Stimulated activated CD4-positive, alpha-beta T cell treated with anti-CD3 and anti-CD28 coated beads, Interleukin-15, amount 100 ng/mL, for 48 hours (primary cell): ENCODE results near the gene EGLN2.
"Not testable (repeated sequence)": the region's sequence is repeated elsewhere in the genome, so short reads cannot be mapped to it uniquely, and the experiment has no call there.

ENCODE experiments used
- DNase-seq, 2 donors: peaks; one replicate each; pipeline ENCODE4 v3.0.0-alpha.2; 2020; ENCODE audit warnings: low read depth in 2 of 2

EGLN2 gene

DNA sequence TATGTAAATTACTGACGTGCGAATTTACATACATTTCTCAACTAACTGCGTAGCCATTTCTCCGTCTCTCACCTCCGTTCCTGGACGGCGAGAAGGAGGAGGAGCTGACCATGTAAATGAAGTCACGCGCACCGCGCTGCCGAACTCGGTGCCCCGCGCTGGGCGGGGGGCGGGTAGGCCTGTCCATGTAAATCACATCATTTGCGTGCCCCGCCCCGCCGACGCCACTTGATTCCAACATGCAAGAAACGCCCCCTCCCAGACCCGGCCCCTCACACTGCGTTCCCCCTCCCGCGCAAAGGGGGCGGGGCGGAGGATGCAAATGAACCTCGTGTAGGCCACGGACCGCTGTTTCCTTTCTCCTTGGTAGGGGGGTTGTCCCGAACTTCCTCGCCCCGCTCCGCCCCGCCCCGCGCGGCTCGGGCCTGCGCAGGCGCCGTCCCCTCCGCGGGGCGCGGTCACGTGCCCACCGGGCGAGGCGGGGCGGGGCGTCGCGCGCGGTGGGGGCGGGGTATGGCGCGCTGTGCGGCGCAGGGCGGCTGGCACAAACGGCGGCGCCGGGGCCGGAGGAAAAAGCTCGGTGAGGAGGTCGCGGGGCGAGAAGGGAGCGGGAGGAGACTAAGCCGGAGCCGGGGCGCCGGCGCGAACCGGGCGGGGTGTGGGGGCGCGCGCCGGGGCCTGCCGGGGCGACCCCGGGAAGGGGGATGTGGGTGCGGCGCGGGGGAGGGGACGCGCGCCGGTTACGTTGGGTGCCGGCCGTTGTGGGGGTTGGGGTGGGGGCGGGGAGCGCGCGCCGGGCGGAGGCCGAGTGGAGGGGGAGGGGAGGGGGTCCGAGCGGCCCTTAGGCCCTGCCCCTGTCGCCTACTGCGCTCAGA, at the start of gene EGLN2:
EGLN2 (plus strand) TSS at position 509 of the 875 bp plus-strand sequence. CDS start 1,382 bp downstream, outside the sequence.
- DNase-seq: peak; percentile 100

DNA sequence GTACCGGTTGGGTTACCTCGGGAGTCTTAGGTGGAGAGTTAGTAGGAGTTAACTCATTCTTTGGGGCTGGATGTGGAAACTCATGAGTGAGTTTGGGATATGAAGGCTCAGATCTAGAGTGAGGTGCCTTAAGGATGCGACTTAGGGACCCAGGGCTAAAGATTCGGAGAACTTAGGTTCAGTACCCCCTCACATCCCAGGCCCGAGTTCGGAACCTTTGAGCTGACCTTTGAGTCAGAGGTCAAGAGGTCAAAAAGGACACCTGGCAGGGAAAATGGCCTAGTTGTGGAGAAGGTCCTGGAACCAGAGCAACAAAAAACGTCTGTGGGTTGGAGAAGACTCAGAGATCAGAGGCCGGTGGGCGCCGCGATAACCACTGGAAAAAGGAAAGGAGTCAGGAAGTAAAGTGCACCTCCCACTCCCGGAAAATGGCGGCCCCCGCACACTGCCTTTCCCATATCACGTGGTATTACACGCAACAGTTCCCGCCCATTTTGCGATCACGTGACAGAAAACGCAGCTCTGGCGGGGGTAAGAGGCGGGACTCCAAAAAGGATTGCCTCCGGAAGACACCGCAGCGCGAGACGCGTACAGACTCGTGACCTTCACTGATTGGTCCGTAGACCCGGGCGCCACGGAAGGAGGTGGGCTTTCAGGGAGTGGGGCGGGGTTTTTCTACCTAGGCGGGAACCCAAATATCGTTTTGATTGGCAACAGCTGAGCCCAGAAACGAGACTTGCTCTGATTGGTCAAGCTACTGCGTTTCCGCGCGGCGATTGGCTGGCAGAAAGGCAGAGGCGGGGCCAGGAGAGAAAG, 48.7 kb upstream of the EGLN2 start, which contains the start of gene ACTMAP:
ACTMAP (minus strand) TSS at position 420 of the 816 bp plus-strand sequence. CDS start 674 bp downstream, outside the sequence.
- DNase-seq: peak; percentile 99 to 100

DNA sequence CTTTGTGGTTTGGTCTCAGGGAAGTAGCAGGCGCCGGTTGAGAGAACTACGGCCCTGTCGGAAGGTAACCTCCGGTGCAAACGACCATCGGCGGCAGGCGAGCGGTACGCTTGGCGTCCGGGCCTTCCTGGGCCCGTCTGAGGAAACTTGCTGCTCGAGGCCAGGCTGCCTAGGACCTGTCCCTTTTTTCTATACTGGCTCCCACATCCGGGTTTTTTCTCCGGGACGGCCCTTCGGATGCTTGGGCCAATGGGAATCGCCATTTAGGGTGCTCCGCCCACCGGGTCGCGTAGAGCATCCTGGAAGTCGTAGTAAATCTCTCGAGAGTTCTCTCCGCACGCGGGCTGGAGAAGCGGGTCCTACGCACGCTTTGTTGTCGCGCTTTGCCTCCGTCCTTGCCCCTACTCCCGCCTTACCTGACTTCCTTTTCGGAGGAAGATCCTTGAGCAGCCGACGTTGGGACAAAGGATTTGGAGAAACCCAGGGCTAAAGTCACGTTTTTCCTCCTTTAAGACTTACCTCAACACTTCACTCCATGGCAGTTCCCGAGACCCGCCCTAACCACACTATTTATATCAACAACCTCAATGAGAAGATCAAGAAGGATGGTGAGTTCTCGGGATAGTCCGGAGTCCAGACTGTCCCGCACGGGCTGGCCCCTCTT, 48.0 kb upstream of the EGLN2 start, which contains the start of gene SNRPA:
SNRPA (plus strand) TSS at position 330 of the 664 bp plus-strand sequence; CDS start at position 536, 206 bp downstream.
- peak; percentile 95 to 96 for DNase-seq

DNA sequence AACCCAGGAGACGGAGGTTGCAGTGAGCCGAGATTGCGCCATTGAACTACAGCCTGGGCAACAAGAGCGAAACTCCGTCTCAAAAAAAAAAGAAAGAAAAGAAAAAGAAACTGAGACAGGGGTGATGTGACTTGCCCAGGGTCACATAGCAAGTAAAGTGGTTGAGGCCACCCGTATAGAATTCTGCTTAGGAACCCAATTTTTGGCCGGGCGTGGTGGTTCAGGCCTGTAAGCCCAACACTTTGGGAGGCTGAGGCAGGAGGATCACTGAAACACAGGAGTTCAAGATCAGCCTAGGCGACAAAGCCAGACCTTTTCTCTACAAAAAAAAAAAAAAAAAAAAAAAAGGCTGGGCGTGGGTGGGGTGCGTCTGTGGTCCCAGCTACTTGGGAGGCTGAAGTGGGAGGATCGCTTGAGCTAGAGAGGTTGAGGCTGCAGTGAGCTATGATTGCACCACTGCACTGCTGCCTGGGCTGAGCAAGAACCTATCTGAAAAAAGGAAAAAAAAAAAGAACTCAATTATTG, 46.7 kb upstream of the EGLN2 start:
- DNase-seq: no peak

- DNase-seq: peak; percentile 54 to 61
Measured at GRCh38 chr19:40754611-40755247, 44.3 kb upstream of the EGLN2 start.

- DNase-seq: no peak
Measured at GRCh38 chr19:40755248-40755624, 43.8 kb upstream of the EGLN2 start.

GRCh38 chr19:40755791-40756190, 43.2 kb upstream of the EGLN2 start:
- no peak for DNase-seq

DNA sequence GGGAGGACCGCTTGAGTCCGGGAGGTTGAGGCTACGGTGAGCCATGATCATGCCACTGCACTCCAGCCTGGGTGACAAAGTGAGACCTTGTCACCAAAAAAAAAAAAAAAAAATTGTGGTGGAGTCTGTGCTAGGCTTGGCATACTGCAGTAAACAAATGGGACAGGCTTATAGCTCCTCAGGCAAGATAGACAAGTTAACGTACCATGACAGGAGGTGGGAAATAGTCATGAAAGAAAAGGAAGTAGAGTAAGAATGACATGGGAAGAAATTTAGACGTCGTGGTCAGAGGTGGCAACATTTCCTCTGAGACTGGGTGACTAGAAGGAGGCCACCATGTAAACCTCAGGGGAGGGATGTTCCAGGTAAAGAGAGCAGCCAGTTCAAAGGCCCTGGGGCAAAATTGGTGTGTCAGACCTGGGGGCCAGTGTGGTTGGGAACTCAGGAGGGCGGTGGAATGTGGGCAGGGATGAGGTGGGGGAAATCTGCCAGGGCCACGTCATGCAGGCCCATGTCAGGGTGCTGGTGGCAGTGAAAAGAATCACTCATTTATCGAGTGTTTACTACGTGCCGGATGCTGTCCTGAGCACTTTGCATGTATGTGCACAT, 42.4 kb upstream of the EGLN2 start:
- DNase-seq: no peak

- DNase-seq: no peak
Measured at GRCh38 chr19:40758491-40758890, 40.5 kb upstream of the EGLN2 start.

DNA sequence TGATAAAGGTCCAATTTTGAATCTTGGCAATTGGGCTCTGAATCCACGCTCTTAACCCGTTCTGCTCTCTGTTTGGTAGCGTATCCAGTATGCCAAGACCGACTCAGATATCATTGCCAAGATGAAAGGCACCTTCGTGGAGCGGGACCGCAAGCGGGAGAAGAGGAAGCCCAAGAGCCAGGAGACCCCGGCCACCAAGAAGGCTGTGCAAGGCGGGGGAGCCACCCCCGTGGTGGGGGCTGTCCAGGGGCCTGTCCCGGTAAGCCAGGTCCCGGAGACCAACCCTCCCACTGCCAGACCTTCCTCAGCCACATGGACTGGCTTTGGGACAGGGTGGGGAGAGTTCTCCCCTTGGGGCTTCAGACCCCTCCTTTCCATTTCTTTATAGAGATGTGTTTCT, 39.6 kb upstream of the EGLN2 start:
- DNase-seq: no peak

DNA sequence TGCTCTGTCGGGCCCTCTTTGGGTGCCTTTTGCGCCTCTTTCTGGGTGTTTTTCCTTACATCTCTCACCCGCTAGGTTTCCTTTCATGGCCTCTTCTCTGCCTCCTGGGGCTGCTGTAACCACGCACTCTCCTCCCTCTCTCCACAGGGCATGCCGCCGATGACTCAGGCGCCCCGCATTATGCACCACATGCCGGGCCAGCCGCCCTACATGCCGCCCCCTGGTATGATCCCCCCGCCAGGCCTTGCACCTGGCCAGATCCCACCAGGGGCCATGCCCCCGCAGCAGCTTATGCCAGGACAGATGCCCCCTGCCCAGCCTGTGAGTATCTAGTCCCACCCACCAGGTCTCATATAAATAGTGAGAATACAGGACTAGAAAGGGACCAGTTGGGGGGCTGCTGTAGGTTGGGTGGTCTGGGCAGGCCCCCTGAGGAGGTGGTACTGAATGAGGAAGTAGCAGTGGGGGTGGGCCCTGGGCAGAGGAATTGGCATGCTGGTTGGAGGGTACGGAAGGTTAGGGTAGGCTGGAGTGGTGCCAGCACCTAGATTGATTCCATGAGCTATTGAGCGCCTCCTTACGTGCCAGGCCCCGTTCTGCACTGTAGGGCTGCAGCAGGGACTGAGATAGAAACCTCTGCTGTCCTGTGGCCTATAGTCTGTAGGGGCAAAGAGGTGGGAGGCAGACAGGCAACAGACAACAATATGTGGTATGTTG, 36.1 kb upstream of the EGLN2 start:
- no peak for DNase-seq

- no peak for DNase-seq
Measured at GRCh38 chr19:40763526-40763925, 35.5 kb upstream of the EGLN2 start.

DNA sequence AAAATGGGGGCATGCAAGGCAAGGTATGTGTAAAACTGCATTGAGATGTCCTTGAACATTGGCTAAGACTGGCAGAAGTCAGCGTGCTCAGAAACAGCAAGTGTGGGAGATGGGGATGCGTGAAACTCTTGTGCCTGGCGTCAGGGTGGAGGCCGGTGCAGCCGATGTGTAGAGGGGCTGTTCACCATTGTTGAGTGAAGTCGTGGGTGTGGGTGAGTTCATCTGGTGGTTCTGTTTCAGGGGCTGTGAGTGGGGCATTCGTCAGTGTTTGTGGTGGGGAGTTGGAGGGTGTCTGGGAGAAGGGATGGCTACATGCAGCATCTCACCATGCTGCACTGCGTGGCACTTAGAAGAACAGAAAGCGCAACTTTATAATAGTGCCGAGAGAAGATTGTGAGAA, 35.0 kb upstream of the EGLN2 start:
- DNase-seq: no peak

- DNase-seq: not testable (repeated sequence)
Measured at GRCh38 chr19:40766385-40766784, 32.6 kb upstream of the EGLN2 start.

- no peak for DNase-seq
Measured at GRCh38 chr19:40768869-40769268, 30.1 kb upstream of the EGLN2 start.

- DNase-seq: not testable (repeated sequence)
Measured at GRCh38 chr19:40771101-40771862, 27.7 kb upstream of the EGLN2 start.

DNA sequence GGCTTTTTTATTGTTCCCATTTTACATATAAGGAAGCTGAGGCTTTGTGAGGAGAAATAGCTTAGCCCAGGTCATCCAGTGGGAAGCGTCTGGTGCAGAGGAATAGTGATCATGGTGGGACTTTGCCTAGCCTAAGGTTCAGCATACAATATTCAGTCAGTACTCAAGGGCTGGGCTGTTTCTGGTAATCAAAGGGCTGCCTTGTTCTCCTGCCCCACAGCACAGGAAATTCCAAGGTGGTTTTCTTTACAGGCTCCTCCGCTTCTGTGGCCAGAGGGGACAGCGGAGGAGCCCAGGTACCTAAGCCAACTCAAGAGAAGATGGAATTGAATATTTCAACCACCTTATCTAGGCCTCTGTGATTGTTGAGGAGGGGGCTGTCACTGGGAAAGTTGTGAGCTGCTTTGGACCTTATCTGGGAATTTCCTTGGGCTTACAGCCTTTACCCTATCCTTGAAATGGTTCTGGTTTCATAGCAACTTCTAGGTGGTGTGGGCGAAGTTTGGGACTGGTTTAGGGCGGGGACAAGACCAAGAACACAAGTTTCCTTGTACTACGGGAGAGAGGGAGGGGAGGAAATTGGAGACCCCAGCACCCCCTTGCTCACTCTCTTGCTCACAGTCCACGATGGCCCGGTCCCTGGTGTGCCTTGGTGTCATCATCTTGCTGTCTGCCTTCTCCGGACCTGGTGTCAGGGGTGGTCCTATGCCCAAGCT, 23.9 kb upstream of the EGLN2 start, which contains the start of gene MIA:
MIA (plus strand) TSS at position 606 of the 716 bp plus-strand sequence; CDS start at position 628, 22 bp downstream.
- no peak for DNase-seq

DNA sequence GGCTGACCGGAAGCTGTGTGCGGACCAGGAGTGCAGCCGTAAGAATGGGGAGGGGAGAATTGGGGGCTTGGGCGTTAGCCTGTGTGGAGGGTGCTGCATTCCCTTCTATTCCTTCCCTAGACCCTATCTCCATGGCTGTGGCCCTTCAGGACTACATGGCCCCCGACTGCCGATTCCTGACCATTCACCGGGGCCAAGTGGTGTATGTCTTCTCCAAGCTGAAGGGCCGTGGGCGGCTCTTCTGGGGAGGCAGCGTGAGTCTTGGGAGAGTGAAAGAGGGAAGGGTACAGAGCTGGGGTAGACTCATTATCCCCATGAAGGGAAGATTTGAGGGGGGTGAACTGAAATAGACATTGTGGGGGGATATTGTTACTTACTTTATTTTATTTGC, 23.4 kb upstream of the EGLN2 start:
- no peak for DNase-seq

DNA sequence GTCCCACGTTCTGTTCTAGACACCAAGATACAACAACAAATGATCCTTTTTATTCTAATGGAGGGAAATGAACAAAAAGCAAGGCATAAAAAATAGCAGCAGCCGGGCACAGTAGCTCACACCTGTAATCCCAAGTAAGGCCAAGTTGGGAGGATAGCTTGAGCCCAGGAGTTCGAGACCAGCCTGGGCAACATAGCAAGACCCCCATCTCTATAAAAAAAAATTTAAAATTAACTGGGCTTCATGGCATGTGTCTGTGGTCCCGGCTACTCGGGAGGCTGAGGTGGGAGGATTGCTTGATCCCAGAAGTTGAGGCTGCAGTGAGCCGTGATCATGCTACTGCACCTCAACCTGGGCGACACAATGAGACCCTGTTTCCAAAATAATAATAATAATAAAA, 22.6 kb upstream of the EGLN2 start:
- no peak for DNase-seq
